Liver (tissue), 9 donors: Measurements from ENCODE around the gene TTC23. TPM values are rescaled to one million over a fixed set of nuclear protein-coding genes. Genes with fewer than 3 reads are reported as not detected.

Experiments used
- DNase-seq: peaks from one replicate; pipeline ENCODE4 v3.0.0-alpha.2; 2017; ENCODE audit warnings: low spot score
- H3K27ac ChIP-seq, 2 donors: one replicate each; pipeline ENCODE4 v1.7.0; 2013; ENCODE audit warnings: inconsistent platforms in 2 of 2, low read length in 2 of 2, control low read depth in 1 of 2, low read depth in 1 of 2, mild to moderate bottlenecking in 1 of 2
- H3K27me3 ChIP-seq, 4 donors: one replicate each; pipeline versions ENCODE4 v1.6.1 to v1.7.0; 2013; ENCODE audit warnings: low read length in 3 of 4, inconsistent platforms in 1 of 4, mild to moderate bottlenecking in 1 of 4, moderate library complexity in 1 of 4; ENCODE audit not compliant: control insufficient read depth in 4 of 4, insufficient read depth in 4 of 4
- H3K36me3 ChIP-seq, 4 donors: one replicate each; pipeline versions ENCODE4 v1.6.1 to v1.7.0; 2013; ENCODE audit warnings: low read length in 3 of 4, mild to moderate bottlenecking in 3 of 4, low read depth in 1 of 4, moderate library complexity in 1 of 4; ENCODE audit not compliant: control insufficient read depth in 4 of 4, insufficient read depth in 3 of 4
- H3K4me1 ChIP-seq, 4 donors: one replicate each; pipeline versions ENCODE4 v1.6.1 to v1.7.0; 2013; ENCODE audit warnings: low read length in 3 of 4, mild to moderate bottlenecking in 3 of 4, moderate library complexity in 1 of 4; ENCODE audit not compliant: control insufficient read depth in 4 of 4, insufficient read depth in 4 of 4
- H3K4me3 ChIP-seq, 3 donors: one replicate each; pipeline versions ENCODE4 v1.6.1 to v1.7.0; 2013; ENCODE audit warnings: low read length in 3 of 3, control low read depth in 1 of 3, low read depth in 1 of 3, mild to moderate bottlenecking in 1 of 3
- H3K9ac ChIP-seq, 2 donors: one replicate each; pipeline ENCODE4 v1.7.0; 2013; ENCODE audit warnings: low read length in 2 of 2, mild to moderate bottlenecking in 2 of 2, moderate library complexity in 2 of 2, control low read depth in 1 of 2, low read depth in 1 of 2
- H3K9me3 ChIP-seq, 4 donors: one replicate each; pipeline versions ENCODE4 v1.6.1 to v1.7.0; 2013; ENCODE audit warnings: low read length in 3 of 4; ENCODE audit not compliant: control insufficient read depth in 4 of 4
- CTCF ChIP-seq: fragments of 150-350 bp; IDR thresholded peaks from 2 replicates; pipeline ENCODE4 v1.5.1; 2017; ENCODE audit warnings: improper control_type of control experiment, low read depth, low read length; ENCODE audit not compliant: missing input control
- FOXA1 ChIP-seq: IDR thresholded peaks from 2 replicates; pipeline ENCODE4 v1.6.1; 2016; ENCODE audit warnings: antibody characterized with exemption
- GABPA ChIP-seq, 2 donors: IDR thresholded peaks in 1 of 2; conservative IDR thresholded peaks in 1 of 2; 2 replicates each; pipeline ENCODE4 v1.6.1; 2016; ENCODE audit warnings: antibody characterized with exemption in 2 of 2, mild to moderate bottlenecking in 1 of 2, moderate library complexity in 1 of 2
- HNF4A ChIP-seq, 2 donors: conservative IDR thresholded peaks; 2 replicates each; pipeline ENCODE4 v1.6.1; 2016; ENCODE audit warnings: antibody characterized with exemption in 2 of 2, mild to moderate bottlenecking in 2 of 2
- JUND ChIP-seq, 2 donors: IDR thresholded peaks; 2 replicates each; pipeline ENCODE4 v1.6.1; 2016; ENCODE audit warnings: antibody characterized with exemption in 2 of 2
- MAX ChIP-seq: IDR thresholded peaks from 2 replicates; pipeline ENCODE4 v1.6.1; 2016; ENCODE audit warnings: antibody characterized with exemption
- NR2F2 ChIP-seq: IDR thresholded peaks from 2 replicates; pipeline ENCODE4 v1.6.1; 2016; ENCODE audit warnings: antibody characterized with exemption
- RAD21 ChIP-seq, 2 donors: IDR thresholded peaks; 2 replicates each; pipeline ENCODE4 v1.6.1; 2016; ENCODE audit warnings: antibody characterized with exemption in 2 of 2, mild to moderate bottlenecking in 2 of 2
- REST ChIP-seq: IDR thresholded peaks from 2 replicates; pipeline ENCODE4 v1.6.1; 2016; ENCODE audit warnings: antibody characterized with exemption, mild to moderate bottlenecking
- RXRA ChIP-seq, 2 donors: IDR thresholded peaks; 2 replicates each; pipeline ENCODE4 v1.6.1; 2017 to 2018; ENCODE audit warnings: antibody characterized with exemption in 2 of 2, mild to moderate bottlenecking in 1 of 2
- YY1 ChIP-seq: IDR thresholded peaks from 2 replicates; pipeline ENCODE4 v1.6.1; 2016; ENCODE audit warnings: antibody characterized with exemption, mild to moderate bottlenecking
- ZBTB33 ChIP-seq: IDR thresholded peaks from 2 replicates; pipeline ENCODE4 v1.6.1; 2016; ENCODE audit warnings: antibody characterized with exemption
- WGBS: extraction: QIAGEN DNeasy Blood & Tissue Kit; methylation state at CpG from one replicate; pipeline ENCODE4 v1.1.7; 2013; 5-methylcytosine and 5-hydroxymethylcytosine counted together
- polyA plus RNA-seq, 2 donors: library from polyadenylated mRNA; stranded (reverse) in 1 of 2; unstranded in 1 of 2; fragments of 200-250 nt in 1 of 2; fragments of >200 nt in 1 of 2; fragmentation: Nextera tagmentation in 1 of 2; extraction: Ambion mirVana in 1 of 2; gene quantifications; one replicate each; pipeline versions ENCODE4 v1.2.1 to v1.2.3, GENCODE V29; 2013 to 2015
- total RNA-seq, 2 donors: library from RNA; depleted of rRNA; stranded (reverse); fragments of >200 nt; gene quantifications; one replicate each; pipeline ENCODE4 v1.2.3, GENCODE V29; 2014
- donor health status: healthy.
- donor health status: healthy.
- donor health status: healthy.
- donor health status: healthy.
- donor health status: healthy.

TTC23 gene
- total and polyA plus RNA-seq, 4 donors, result 3.7 to 12.3 (median 7.2) TPM

- Histone ChIP-seq H3K9ac (no peak overlapping the region), H3K9me3 (no peaks in the 10 kb centered on the region), H3K36me3 (peaks cover 0 to 5% (median 4%) of the 10 kb centered on the region in 4 donors), H3K27me3 (no peaks in the 10 kb centered on the region), H3K4me3 (no peak overlapping the region), H3K27ac (no peak overlapping the region), H3K4me1 (peaks cover 2 to 20% (median 6%) of the 10 kb centered on the region in 4 donors)
- TF ChIP-seq YY1 (no peak), JUND (IDR thresholded peaks at IDR 0.05) (no peak), GABPA (IDR thresholded peaks at IDR 0.05 in 1 of 2, conservative IDR thresholded peaks at IDR 0.05 in 1 of 2) (no peak), RXRA (IDR thresholded peaks at IDR 0.05) (no peak), MAX (no peak), RAD21 (IDR thresholded peaks at IDR 0.05) (no peak), FOXA1 (no peak), CTCF (no peak), REST (no peak), NR2F2 (no peak)
- 94% methylated on average over 2 of the region's 2 CpGs for WGBS
- DNase-seq, result no peak
Observed at GRCh38 chr15:99296386-99296785, 47.0 kb upstream of the TTC23 start.

- no peaks in the 10 kb centered on the region for H3K9me3 ChIP-seq
- peaks cover 2 to 10% (median 6%) of the 10 kb centered on the region in 4 donors for H3K36me3 ChIP-seq
- H3K9ac ChIP-seq, result no peak overlapping the region
- H3K27ac ChIP-seq, result no peak overlapping the region
- TF ChIP-seq HNF4A (conservative IDR thresholded peaks at IDR 0.05) (peak; percentile 6 to 21), RAD21 (IDR thresholded peaks at IDR 0.05) (peak; percentile 23 to 47), ZBTB33 (no peak)
- H3K4me3 ChIP-seq, result no peak overlapping the region
- H3K4me1 ChIP-seq, result peaks cover 2 to 20% (median 6%) of the 10 kb centered on the region in 4 donors
- DNase-seq, result no peak
- no peaks in the 10 kb centered on the region for H3K27me3 ChIP-seq
Observed at GRCh38 chr15:99295840-99296239, 46.5 kb upstream of the TTC23 start.
